ENCODE results near the gene MAPRE2.

DNA sequence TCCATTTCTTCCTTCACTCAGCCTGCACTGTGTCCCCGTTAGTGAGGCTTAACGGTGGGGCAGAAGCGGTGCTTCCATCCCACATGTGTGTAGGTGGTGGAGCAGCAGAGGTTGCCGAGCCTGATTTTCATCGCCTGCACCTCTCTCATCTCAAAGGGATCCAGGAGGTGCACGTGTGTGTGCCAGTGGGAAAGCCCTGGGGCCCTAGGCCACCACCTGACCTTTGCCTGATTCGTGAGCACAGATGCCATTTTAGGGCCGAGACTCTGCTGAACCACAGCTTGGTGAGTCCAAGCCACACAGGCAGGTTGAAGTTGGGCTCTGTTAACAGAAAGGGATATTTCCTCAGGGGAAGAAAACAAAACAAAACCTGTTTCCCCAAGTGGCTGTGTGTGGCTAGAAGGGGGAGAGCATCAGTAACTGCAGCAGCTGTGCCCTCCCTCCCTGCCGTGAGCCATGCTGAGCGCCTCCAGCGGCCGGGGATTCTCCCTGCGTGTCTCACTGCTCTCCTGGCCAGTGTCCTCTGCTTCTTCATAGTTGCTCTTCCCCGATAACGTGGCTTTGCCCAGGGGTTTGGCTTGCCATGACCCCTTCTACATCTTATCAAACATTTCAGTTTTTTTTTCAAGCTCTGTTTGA lies 81.5 kb downstream of the MAPRE2 start:
- TF ChIP-seq EP300 (IDR thresholded peaks at IDR 0.05) = no peak
- TF ChIP-seq, protein P1, sequence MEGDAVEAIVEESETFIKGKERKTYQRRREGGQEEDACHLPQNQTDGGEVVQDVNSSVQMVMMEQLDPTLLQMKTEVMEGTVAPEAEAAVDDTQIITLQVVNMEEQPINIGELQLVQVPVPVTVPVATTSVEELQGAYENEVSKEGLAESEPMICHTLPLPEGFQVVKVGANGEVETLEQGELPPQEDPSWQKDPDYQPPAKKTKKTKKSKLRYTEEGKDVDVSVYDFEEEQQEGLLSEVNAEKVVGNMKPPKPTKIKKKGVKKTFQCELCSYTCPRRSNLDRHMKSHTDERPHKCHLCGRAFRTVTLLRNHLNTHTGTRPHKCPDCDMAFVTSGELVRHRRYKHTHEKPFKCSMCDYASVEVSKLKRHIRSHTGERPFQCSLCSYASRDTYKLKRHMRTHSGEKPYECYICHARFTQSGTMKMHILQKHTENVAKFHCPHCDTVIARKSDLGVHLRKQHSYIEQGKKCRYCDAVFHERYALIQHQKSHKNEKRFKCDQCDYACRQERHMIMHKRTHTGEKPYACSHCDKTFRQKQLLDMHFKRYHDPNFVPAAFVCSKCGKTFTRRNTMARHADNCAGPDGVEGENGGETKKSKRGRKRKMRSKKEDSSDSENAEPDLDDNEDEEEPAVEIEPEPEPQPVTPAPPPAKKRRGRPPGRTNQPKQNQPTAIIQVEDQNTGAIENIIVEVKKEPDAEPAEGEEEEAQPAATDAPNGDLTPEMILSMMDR (IDR thresholded peaks at IDR 0.05) = no peak
- TF ChIP-seq POLR2A (IDR thresholded peaks at IDR 0.05) = no peak
